Measurements from ENCODE around the gene SERHL2.
"Not testable (repeated sequence)": the region's sequence is repeated elsewhere in the genome, so short reads cannot be mapped to it uniquely, and the experiment has no call there.

SERHL2 gene

DNA sequence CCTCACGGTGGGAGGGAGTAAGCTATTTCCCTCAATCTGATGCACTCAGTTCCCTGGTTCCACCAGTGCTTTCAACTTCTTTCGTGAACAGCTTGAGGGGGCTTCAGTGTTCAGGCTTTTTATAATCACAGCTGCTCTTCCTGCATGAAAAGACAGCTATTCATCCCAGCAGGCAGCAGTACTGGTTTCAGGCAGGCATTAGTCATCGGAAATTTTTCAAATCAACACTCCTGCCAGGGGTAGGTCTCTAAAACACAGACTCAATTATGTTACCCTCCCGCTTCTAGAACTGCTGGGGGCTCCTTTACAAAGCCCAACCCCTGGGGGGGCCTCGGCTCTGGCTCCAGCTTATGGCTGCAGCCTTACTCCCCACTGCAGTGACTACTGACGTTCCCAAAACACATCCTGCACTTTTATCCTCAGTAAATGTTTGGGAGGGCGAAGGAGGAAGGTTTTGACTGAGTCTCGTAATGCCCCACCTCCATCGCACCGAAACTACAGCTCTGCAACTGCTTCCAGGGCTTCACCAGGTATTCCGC is 55.1 kb downstream of the SERHL2 start:
- DNase-seq: no peak

DNA sequence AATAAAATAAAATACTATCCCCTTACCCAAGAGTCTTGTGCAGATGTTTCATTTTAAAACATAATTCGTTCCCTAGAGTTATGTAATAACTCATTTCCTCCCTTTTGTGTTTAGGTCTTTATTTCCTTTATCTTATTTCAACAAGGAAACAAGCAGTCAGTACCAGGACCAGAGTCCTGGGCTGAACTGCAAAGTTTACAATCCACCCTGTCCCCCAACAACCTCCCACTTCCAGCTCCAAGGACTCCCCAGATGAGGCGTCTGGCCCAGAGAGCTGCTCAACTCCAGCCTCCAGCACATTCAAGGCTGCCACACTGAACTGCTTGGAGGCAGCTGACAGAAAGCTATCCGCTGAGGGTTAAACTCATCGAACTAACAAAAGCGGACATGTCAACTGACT is 56.4 kb downstream of the SERHL2 start:
- DNase-seq: no peak

DNA sequence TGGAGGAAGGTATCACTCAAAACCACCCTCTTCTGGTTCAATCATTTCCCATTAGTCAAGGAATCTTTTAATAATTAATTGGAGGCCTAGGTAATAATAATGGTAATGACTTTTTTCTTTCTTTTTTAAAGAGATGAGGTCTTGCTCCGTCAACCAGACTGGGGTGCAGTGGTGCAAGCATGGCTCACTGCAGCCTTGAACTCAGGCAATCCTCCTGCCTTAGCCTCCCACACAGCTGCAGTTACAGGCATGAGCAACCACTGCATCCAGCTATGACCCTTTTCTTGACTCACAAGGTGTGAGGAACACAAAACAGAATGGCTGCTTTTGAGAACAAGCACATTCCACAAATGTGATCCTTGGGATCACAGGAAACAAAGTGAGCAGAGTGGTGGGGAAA is 57.3 kb downstream of the SERHL2 start:
- DNase-seq: no peak

DNA sequence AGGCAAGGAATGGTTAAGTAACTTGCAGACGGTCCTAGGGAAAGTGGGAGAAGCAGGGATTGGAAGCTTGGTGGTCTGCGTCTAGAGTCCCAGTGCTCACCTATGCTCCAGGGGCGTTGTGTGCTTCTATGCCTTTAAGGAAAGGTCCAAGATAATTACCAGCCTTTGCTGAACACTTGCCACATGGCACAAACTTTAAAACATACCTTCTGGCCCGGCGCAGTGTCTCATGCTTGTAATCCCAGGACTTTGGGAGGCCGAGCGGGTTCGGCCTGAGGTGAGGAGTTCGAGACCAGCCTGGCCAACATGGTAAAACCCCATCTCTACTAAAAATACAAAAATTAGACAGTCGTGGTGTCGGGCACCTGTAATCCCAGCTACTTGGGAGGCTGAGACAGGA is 58.6 kb downstream of the SERHL2 start:
- DNase-seq: no peak

DNA sequence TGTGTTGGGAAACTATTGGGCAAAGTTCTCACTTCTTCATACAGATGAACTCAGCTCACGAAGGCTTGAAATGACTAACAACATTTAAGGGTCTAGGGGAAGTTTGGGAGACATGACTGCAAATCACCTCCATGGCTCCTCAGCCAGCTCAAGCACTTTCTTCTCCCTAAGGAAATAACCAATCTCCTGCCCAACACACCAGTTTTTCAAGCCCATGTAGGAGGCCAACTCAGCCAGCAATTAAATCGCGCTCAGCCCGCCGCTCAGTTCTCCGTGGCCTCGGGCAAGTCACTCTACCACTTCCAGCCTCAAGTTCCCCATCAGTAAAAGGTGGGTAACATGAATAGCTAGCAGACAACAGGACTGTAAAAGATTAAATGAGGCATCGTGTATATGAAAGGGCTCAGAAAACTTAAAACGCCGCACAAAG is 60.1 kb downstream of the SERHL2 start:
- DNase-seq: no peak

DNA sequence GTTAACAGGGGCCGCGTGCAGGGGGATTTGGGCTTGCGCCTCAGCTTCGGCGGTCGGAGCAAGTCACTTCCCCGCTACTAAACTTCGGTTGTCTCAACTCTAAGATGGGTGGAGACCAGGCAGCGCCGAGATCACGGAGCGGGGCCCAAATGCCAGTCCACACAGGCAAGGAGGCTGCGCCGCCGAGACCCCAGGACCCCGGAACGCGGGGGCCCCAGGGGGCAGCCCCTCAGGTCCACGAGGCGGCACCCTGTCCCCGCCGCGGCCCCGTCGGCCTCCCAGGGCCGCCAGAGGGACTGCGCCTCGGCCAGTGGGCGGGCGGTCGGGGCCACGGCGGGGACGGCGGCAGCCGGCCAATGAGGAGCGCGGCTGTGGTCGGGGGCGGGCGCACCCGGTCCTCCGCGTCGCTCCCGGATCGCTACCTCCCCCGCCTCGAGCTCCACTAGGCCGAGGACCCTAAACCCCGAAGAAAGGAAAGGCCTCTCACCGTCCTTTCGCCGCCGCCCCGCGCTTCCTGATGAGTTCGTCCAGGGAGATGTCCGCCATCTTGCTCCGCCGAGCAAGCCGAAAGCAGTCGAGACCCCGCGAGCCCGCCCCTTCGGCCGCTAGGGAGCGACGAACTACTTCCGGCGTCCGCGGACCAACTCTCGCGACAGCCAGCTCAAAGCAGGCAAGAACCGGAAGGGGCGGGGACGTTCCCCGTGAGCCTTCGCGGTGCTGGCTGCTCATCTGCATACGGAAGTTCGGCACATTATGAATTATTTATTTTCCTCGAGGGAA is 60.7 kb downstream of the SERHL2 start, which contains the start of gene POLDIP3:
POLDIP3 (minus strand) TSS at position 572 of the 780 bp plus-strand sequence; CDS start at position 546, 26 bp downstream.
- peak; percentile 99 for DNase-seq

DNA sequence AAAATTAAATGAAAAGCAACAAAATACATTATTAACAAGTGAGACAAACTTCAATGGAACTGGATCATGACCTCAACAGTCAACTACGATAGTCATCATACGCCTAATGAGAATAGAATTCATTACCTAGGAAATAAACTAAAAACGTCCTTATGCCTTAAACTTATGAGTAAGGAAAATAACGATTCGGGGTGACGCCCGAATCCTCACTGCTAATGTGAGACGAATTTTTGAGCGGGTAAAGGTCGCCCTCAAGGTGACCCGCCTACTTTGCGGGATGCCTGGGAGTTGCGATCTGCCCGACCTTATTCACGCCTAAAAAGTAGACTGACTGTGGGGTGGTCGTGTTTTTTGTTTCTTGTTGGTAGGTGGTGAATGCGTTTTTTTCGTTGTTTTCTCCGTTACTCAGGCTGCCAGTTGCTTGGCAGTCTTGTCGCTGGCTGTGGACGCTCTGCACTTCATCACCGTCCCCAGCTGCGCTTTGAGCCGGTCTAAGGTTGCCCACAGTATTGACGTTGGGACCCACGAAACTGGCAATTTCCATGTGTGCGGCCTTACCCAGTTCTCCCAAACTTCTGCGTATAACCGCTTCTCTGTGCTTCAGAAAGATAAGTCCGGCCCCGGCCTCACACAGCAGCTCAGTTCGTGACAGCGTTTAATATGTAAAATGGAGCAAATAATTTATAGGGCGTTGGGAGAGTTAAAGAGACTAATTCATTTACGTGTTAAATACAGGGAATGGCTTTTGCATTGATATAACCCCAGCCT is 61.5 kb downstream of the SERHL2 start:
- DNase-seq: peak; percentile 69

DNA sequence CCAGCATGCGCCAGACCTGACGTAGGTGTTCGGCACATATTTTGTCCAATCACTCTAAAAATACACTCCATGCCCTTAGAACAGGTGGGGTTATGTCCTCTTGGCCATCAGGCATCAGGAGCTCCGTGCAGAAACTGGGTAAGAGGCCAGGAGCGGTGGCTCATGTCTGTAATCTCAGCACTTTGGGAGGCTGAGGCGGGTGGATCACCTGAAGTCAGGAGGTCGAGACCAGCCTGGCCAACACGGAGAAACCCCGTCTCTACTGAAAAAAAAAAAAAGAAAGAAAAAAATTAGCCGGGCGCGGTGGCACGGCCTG is 62.1 kb downstream of the SERHL2 start:
- DNase-seq: not testable (repeated sequence)

DNA sequence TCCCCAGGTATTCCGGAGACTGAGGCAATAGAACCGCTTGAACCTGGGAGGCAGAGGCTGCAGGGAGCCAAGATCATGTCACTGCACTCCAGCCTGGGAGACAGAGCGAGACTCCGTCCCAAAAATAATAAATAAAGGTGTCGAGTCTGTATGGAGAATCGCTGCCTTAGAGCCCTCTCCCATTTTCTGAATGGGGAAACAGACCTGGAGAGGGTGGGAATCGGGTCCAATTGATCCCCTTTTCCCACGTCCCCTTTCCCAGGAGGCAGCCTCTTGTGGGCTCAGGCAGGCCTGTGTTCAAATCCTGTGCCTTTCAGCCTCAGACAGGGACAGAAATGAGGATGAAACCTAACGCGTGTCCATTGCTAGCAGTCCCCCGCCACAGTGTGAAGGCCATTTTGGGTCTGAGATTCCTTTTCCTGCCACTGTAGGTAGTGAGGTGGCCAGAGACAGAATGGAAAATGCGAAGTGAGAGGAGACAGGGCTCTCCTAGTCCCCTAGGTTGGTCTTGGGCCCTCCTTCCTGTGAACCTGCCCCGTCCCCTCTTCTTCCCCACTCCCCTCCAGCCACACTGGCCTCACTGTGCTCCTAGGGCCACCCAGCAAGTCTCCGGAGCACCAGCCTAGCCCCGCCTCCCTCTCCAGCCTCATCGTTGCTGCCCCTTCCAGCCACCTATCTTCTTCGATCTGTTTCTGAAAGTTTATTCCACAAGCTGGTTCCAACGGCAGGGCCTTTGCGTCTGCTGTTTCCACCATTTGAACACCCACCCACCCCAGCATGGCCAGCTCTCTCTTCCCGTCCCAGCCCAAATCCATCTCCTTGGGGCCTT is 63.6 kb downstream of the SERHL2 start:
- no peak for DNase-seq

DNA sequence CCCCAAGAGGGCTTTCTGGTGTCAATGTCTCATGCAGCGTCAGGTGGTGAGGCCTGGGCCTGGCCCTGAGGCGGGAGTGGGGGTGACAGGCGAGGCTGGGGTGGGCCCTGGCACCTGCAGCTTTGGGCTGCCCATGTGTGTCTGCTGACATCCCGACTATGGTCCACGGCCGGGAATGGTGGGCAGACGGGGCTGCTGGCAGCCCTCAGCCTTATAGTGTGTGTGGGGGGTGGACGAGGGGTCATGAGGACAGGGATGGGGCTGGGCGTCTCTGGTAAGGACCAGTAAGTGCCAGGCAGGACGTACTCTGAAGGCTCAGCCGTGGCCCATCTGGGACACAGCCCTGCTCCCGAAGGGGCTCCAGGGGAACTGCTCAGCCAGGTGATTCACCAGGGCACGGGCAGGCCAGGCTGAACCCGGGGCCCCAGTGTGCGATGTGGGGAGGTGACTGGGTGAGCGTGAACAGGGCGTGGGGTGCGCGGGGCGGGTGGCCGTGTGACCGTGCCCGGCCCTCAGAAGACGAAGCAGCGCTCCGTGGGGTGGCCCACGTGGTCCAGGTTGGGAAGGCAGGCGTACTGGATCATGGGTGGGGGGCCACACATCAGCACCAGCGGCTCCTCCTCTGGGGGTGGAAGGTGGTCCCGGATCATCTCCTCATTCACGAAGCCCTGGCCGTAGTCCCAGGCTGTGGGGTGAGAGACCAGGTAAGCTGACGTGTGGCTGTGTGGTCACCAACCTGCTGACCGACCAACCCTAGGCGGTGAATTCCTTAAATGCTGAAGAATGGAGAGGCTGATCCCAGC is 65.7 kb downstream of the SERHL2 start:
- no peak for DNase-seq

DNA sequence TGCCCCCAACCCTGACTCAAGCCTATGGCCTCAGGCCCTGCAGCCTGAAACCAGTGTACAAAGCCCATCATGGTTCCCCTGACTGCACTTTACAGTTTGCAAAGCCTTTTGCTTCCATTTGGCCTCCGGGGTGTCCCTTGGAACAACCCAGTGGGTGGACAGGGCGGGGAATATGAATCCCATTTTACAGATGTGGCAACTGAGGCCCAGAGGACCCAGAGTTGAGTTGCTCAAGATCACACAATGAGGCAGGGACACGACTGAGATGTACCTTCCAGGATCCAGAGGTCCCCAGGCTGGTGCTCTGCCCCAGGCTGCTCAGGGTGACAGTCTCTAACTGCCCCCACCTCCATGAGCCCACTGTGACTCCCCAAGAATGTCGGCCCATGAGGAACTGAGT is 66.3 kb downstream of the SERHL2 start:
- DNase-seq: no peak

DNA sequence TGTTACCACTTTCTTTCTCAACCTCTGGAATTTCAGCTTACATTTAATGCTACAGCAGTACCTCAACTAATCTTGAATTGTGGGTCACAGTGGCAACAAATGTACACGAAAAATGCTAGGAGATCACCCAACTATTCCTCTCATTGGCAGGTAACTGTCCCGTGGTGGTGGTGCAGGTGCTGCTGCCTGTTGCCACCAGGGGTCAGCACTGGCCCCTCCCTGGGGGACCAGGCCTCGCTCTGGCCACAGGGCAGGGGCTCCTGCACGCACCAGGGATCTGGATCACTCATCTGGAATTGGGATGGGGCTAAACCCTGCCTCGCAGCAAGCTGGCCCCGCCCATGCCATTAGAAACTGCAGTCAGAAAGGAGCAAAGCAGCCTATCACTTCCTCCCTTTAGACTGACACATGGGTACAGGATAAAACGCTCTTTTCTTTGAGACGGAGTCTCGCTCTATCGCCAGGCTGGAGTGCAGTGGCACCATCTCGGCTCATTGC is 67.8 kb downstream of the SERHL2 start:
- DNase-seq: peak; percentile 45

DNA sequence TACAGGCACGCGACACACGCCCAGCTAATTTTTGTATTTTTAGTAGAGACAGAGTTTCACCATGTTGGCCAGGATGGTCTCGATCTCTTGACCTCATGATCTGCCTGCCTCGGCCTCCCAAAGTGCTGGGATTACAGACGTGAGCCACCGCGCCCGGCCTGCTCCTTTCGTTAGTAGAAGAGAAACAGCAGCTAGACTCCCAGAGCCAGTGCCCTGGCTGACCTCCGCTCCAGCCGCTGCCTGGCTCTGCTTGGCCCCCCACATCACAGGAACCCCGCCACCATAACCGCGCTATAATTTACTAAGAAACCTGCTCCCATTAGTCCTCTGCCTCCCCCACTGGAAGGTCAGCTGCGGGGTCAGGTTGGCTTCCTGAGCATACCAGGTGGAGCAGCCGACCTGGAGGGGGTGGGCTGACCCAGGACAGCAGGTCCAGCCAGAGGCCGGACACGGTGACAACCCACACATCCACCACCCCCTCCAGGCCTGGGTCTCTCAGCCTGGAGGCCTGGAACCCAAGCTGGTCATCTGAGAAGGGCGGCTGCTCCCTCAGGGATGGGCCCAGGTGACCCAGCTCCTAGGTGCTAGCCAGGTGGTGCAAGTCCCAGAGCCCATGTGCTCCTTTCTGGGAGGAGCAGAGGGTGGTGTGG is 68.4 kb downstream of the SERHL2 start:
- DNase-seq: no peak

DNA sequence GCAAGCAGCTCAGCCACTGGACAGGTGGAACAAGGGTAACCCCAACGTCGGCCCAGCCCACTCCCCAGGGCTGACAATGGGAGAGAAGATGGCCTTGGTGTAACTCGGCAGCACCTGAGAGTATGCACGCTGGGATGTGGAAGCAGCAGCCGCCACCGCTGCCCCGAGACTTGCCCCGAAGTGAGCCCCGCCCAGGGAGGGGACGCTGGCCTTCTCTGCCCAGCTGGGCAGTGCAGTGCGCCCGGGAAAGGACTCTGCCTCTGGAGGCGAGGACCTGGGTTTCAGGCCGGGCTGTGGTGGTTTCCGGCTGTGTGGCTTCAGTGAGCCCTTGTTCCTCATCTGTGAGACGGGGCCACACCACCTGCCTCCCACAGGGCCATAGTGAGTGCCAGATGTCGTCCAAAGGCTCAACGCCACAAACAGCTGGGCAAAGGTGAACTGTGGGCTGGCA is 69.6 kb downstream of the SERHL2 start:
- DNase-seq: no peak
